ENCODE measurements around the gene COMMD10. TPM values are rescaled to one million over a fixed set of nuclear protein-coding genes. Genes with fewer than 3 reads are reported as not detected.

COMMD10 gene
- total and polyA plus RNA-seq, 2 of the 4 experiments (the other 2 are of a cell fraction): 12.8 to 20.4 TPM

DNA sequence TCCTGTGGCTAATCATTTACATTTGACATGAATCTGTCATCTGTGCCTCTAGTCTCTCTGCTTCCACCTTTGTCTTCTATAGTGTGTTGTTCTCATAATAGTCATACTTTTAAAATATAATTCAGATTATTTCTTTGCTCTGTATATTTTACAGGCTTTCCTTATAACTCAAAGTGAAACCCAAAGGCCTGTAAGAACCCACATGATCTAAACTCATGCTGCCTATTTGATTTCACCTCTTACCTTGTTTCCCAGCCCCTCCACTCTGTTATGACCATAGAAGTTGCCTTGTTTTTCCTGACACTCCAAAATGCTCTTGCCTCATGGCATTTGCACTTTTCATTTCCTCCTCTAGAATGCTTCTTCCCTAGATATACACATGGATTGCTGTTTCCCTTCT lies 74.2 kb downstream of the COMMD10 start:
- Histone ChIP-seq H2BK15ac (ENCODE audit: low read depth, low read length) (no peak overlapping the region), H2BK5ac (ENCODE audit: low read depth, low read length, poor library complexity, severe bottlenecking) (no peak overlapping the region), H3K4me2 (ENCODE audit: low read depth, low read length) (no peak overlapping the region), H3K23ac (ENCODE audit: low read depth, low read length) (no peak overlapping the region), H3K27me3 (ENCODE audit: control insufficient read depth, insufficient read depth, low read length) (no peaks in the 10 kb centered on the region), H3K9me1 (ENCODE audit: insufficient read depth, low read length) (no peaks in the 10 kb centered on the region), H3K27ac (ENCODE audit: insufficient read depth, low read length) (no peak overlapping the region), H2AFZ (replicated peaks; ENCODE audit: low read length, poor library complexity) (no peak overlapping the region), H2BK20ac (ENCODE audit: low read depth, low read length) (no peak overlapping the region), H3K4me3 (ENCODE audit: insufficient read depth, low read depth, low read length) (no peak overlapping the region), H3K4me1 (ENCODE audit: control insufficient read depth, insufficient read depth, low read length) (no peaks in the 10 kb centered on the region), H4K20me1 (ENCODE audit: insufficient read depth, low read length) (no peaks in the 10 kb centered on the region), H2AK5ac (ENCODE audit: low read depth, low read length) (no peak overlapping the region), H4K5ac (ENCODE audit: low read depth, low read length) (no peak overlapping the region), H4K91ac (ENCODE audit: insufficient read depth, low read depth, low read length) (no peak overlapping the region), H2AK9ac (replicated peaks; ENCODE audit: low read depth, low read length, poor library complexity) (no peak overlapping the region), H2BK120ac (ENCODE audit: low read depth, low read length) (no peak overlapping the region), H3K36me3 (ENCODE audit: control insufficient read depth, insufficient read depth, low read length) (no peaks in the 10 kb centered on the region), H3K9ac (ENCODE audit: low read depth, low read length) (no peak overlapping the region), H3K56ac (ENCODE audit: extremely low read depth, insufficient read depth, low read length) (no peak overlapping the region), H4K8ac (ENCODE audit: low read depth in 2 of 2, low read length in 2 of 2) (no peak overlapping the region), H3K18ac (ENCODE audit: low read depth, low read length) (no peak overlapping the region), H3K79me1 (ENCODE audit: low read depth in 1 of 2, low read length in 2 of 2) (peaks cover 0 to 3% of the 10 kb centered on the region in 2 experiments; a peak in 1 of 4 replicates), H3K9me3 (ENCODE audit: control insufficient read depth, insufficient read depth, low read length) (no peaks in the 10 kb centered on the region), H3K4ac (ENCODE audit: low read depth, low read length) (no peak overlapping the region), H3K14ac (replicated peaks; ENCODE audit: low read depth, low read length) (no peak overlapping the region)
- CTCF ChIA-PET: no interaction called here
- in situ Hi-C loops (cut with MboI; ENCODE audit: low sequenced_read_pairs): no loop called here
- TF ChIP-seq SMC3 (IDR thresholded peaks at IDR 0.05; ENCODE audit: low read depth, low read length): no peak
- TF ChIP-seq, protein P1, sequence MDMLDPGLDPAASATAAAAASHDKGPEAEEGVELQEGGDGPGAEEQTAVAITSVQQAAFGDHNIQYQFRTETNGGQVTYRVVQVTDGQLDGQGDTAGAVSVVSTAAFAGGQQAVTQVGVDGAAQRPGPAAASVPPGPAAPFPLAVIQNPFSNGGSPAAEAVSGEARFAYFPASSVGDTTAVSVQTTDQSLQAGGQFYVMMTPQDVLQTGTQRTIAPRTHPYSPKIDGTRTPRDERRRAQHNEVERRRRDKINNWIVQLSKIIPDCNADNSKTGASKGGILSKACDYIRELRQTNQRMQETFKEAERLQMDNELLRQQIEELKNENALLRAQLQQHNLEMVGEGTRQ (IDR thresholded peaks at IDR 0.05; ENCODE audit: low read depth, low read length): no peak
- TF ChIP-seq MAZ (IDR thresholded peaks at IDR 0.05; ENCODE audit: borderline replicate concordance, low read depth, low read length): no peak
- no peak for TF ChIP-seq CHD1 (IDR thresholded peaks at IDR 0.05; ENCODE audit: low read depth, low read length)
- TF ChIP-seq, protein P2, sequence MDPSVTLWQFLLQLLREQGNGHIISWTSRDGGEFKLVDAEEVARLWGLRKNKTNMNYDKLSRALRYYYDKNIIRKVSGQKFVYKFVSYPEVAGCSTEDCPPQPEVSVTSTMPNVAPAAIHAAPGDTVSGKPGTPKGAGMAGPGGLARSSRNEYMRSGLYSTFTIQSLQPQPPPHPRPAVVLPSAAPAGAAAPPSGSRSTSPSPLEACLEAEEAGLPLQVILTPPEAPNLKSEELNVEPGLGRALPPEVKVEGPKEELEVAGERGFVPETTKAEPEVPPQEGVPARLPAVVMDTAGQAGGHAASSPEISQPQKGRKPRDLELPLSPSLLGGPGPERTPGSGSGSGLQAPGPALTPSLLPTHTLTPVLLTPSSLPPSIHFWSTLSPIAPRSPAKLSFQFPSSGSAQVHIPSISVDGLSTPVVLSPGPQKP (IDR thresholded peaks at IDR 0.05; ENCODE audit: borderline replicate concordance, low read depth, low read length): no peak
- TF ChIP-seq MXI1 (IDR thresholded peaks at IDR 0.05; ENCODE audit: borderline replicate concordance, low read depth, low read length): no peak
- TF ChIP-seq BHLHE40 (IDR thresholded peaks at IDR 0.05; ENCODE audit: low read depth, low read length): no peak
- no peak for TF ChIP-seq NFE2L2 (IDR thresholded peaks at IDR 0.05; ENCODE audit: low read depth, low read length)
- TF ChIP-seq MAFK (IDR thresholded peaks at IDR 0.05; ENCODE audit: low read depth, low read length): no peak
- TF ChIP-seq, protein P3, sequence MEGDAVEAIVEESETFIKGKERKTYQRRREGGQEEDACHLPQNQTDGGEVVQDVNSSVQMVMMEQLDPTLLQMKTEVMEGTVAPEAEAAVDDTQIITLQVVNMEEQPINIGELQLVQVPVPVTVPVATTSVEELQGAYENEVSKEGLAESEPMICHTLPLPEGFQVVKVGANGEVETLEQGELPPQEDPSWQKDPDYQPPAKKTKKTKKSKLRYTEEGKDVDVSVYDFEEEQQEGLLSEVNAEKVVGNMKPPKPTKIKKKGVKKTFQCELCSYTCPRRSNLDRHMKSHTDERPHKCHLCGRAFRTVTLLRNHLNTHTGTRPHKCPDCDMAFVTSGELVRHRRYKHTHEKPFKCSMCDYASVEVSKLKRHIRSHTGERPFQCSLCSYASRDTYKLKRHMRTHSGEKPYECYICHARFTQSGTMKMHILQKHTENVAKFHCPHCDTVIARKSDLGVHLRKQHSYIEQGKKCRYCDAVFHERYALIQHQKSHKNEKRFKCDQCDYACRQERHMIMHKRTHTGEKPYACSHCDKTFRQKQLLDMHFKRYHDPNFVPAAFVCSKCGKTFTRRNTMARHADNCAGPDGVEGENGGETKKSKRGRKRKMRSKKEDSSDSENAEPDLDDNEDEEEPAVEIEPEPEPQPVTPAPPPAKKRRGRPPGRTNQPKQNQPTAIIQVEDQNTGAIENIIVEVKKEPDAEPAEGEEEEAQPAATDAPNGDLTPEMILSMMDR (conservative IDR thresholded peaks at IDR 0.05; ENCODE audit: low read depth, low read length): no peak
- no peak for TF ChIP-seq POLR2A (IDR thresholded peaks at IDR 0.05; ENCODE audit: low read depth, low read length)
- no peak for TF ChIP-seq CEBPB (IDR thresholded peaks at IDR 0.05; ENCODE audit: low read depth, low read length)
- TF ChIP-seq RFX5 (IDR thresholded peaks at IDR 0.05; ENCODE audit: low read depth, low read length): no peak
- intact Hi-C loops (cut with micrococcal nuclease): no loop called here
- BruUV-seq (replicated peaks): no TSS peak
- dilution Hi-C loops (cut with HindIII; ENCODE audit: low sequenced_read_pairs, unreplicated experiment): no loop called here
- POLR2A ChIA-PET (ENCODE audit: unreplicated experiment): no interaction called here
- DNase-seq (no peak), ATAC-seq (ENCODE audit: low read depth) (no peak)

All from IMR-90 (cell line).